Endothelial cell of umbilical vein (primary cell): Measurements from ENCODE around the gene MFNG. TPM values are rescaled to one million over a fixed set of nuclear protein-coding genes. Genes with fewer than 3 reads are reported as not detected.

Source experiments
- BruUV-seq: library from RNA; stranded (reverse); fragments of 400-500 nt; replicated peaks from 2 replicates; lab custom pipeline; 2021; lab: Mats Ljungman, UMichigan
- CTCF ChIA-PET: fragments of 300-600, 350-600 bp; sonication (Branson Sonifier 250); formaldehyde crosslinking; loops from one replicate; lab custom pipeline; 2021; ENCODE audit warnings: antibody characterized with exemption, inconsistent platforms; lab: Charles Lee
- POLR2A ChIA-PET: fragments of 300-600, 350-600 bp; sonication (Branson Sonifier 250); formaldehyde crosslinking; loops from one replicate; lab custom pipeline; 2021; ENCODE audit warnings: antibody characterized with exemption, inconsistent platforms; lab: Charles Lee
- DNase-seq: peaks from one replicate; pipeline ENCODE4 v3.0.0-alpha.2; 2011; ENCODE audit warnings: low read depth, low spot score
- FAIRE-seq: peaks from 2 replicates; lab custom pipeline; 2011; peaks lifted over from hg19 to GRCh38; lab: Jason Lieb, UNC
- H2AFZ ChIP-seq: 2 replicates; pipeline ENCODE4 v1.6.0; 2012; ENCODE audit warnings: low read depth, low read length, control low read depth, inconsistent platforms
- H3K27ac ChIP-seq: 2 replicates; pipeline ENCODE4 v1.5.1; 2011; ENCODE audit warnings: low read depth, mild to moderate bottlenecking, control low read depth, low read length, moderate library complexity; ENCODE audit not compliant: insufficient read depth
- H3K27me3 ChIP-seq, 2 experiments: 2 replicates each; pipeline versions ENCODE4 v1.6.0 to v1.6.1; 2011; ENCODE audit warnings: low read length in 2 of 2, mixed read lengths in 1 of 2; ENCODE audit not compliant: control insufficient read depth in 2 of 2, insufficient read depth in 2 of 2
- H3K36me3 ChIP-seq, 2 experiments: 2 replicates in 1 of 2; 3 replicates in 1 of 2; pipeline ENCODE4 v1.5.1; 2011; ENCODE audit warnings: low read length in 2 of 2, mild to moderate bottlenecking in 1 of 2, moderate library complexity in 1 of 2; ENCODE audit not compliant: control insufficient read depth in 2 of 2, insufficient read depth in 2 of 2; ENCODE audit errors: extremely low read depth in 1 of 2
- H3K4me1 ChIP-seq: 3 replicates; pipeline ENCODE4 v1.5.1; 2011; ENCODE audit warnings: mild to moderate bottlenecking, low read length; ENCODE audit not compliant: control insufficient read depth, insufficient read depth; ENCODE audit errors: extremely low read depth
- H3K4me2 ChIP-seq: 2 replicates; pipeline ENCODE4 v1.6.1; 2011; ENCODE audit warnings: low read length, control low read depth, mixed read lengths; ENCODE audit not compliant: insufficient read depth
- H3K4me3 ChIP-seq, 3 experiments: fragments of 200-600 bp in 1 of 3; sonication (generic), shearing (Covaris generic) in 1 of 3; replicated peaks in 1 of 3; 2 replicates each; pipeline ENCODE4 v1.5.1; 2011 to 2016; ENCODE audit warnings: control low read depth in 3 of 3, low read length in 3 of 3, mild to moderate bottlenecking in 2 of 3, inconsistent platforms in 1 of 3, low read depth in 1 of 3, moderate library complexity in 1 of 3; ENCODE audit not compliant: insufficient read depth in 1 of 3
- H3K79me2 ChIP-seq: 2 replicates; pipeline ENCODE4 v1.6.0; 2012; ENCODE audit warnings: low read length, inconsistent platforms; ENCODE audit not compliant: control insufficient read depth, insufficient read depth
- H3K9ac ChIP-seq: replicated peaks from 2 replicates; pipeline ENCODE3; 2011; ENCODE audit warnings: low read length, control low read depth; ENCODE audit not compliant: insufficient read depth; ENCODE audit errors: extremely low read depth
- H3K9me1 ChIP-seq: replicated peaks from 3 replicates; pipeline ENCODE4 v1.6.0; 2011; ENCODE audit warnings: mild to moderate bottlenecking, low read length; ENCODE audit not compliant: control insufficient read depth, insufficient read depth; ENCODE audit errors: extremely low read depth
- H3K9me3 ChIP-seq: replicated peaks from 2 replicates; pipeline ENCODE4 v1.5.1; 2012; ENCODE audit warnings: low read length, inconsistent platforms; ENCODE audit not compliant: control insufficient read depth, insufficient read depth
- H4K20me1 ChIP-seq: replicated peaks from 2 replicates; pipeline ENCODE3; 2011; ENCODE audit warnings: mild to moderate bottlenecking, low read length; ENCODE audit not compliant: control insufficient read depth, insufficient read depth; ENCODE audit errors: extremely low read depth
- CTCF ChIP-seq, 2 donors: IDR thresholded peaks; 1 replicate in 1 of 2; 2 replicates in 1 of 2; pipeline ENCODE4 v1.5.1; 2011; ENCODE audit warnings: low read length in 2 of 2, mild to moderate bottlenecking in 2 of 2, moderate library complexity in 2 of 2, control low read depth in 1 of 2, inconsistent platforms in 1 of 2, low read depth in 1 of 2; ENCODE audit not compliant: insufficient read depth in 1 of 2; ENCODE audit errors: extremely low read depth in 1 of 2
- EZH2 ChIP-seq: IDR thresholded peaks from 2 replicates; pipeline ENCODE4 v1.6.1; 2012; ENCODE audit warnings: borderline replicate concordance, low read depth, mild to moderate bottlenecking, moderate library complexity, low read length, inconsistent platforms; ENCODE audit not compliant: severe bottlenecking
- GATA2 ChIP-seq: IDR thresholded peaks from 2 replicates; pipeline ENCODE4 v1.7.0; 2011; ENCODE audit warnings: low read depth, mild to moderate bottlenecking, moderate library complexity, mixed read lengths, low read length; ENCODE audit not compliant: insufficient read length, insufficient read depth
- JUN ChIP-seq: IDR thresholded peaks from 2 replicates; pipeline ENCODE4 v1.6.1; 2011; ENCODE audit warnings: borderline replicate concordance, low read depth; ENCODE audit not compliant: insufficient read length, insufficient read depth
- POLR2A ChIP-seq: IDR thresholded peaks from 2 replicates; pipeline ENCODE4 v1.6.1; 2012; ENCODE audit warnings: low read depth, mild to moderate bottlenecking, control low read depth, low read length
- dilution Hi-C: fragments of 300-500 bp; cut with MboI; formaldehyde crosslinking; loops from one replicate; pipeline ENCODE4 v1.15.0; 2019; ENCODE audit warnings: low sequenced_read_pairs; ENCODE audit not compliant: extremely low pct_ligation_motif_present
- intact Hi-C: fragments of 100-400 bp; cut with micrococcal nuclease; formaldehyde crosslinking; loops from one replicate; pipeline ENCODE4 v1.10.0; 2022
- polyA plus RNA-seq, 4 experiments: library from polyadenylated mRNA; depleted of rRNA in 3 of 4; stranded (reverse) in 3 of 4; unstranded in 1 of 4; fragments of >200 nt; gene quantifications; 2 replicates each; pipeline versions ENCODE4 v1.2.1 to v1.2.3, GENCODE V29; 2011 to 2012; ENCODE audit warnings: missing spikeins in 1 of 4
- total RNA-seq: library from RNA; stranded (reverse); gene quantifications from 2 replicates; pipeline ENCODE4 v1.2.3, GENCODE V29; 2021

MFNG gene
- total and polyA plus RNA-seq, 2 donors (not counting 3 experiments of a cell fraction or from before 2014, with no cell fraction given): 188 to 257 TPM

- Histone ChIP-seq H3K27me3 (no peaks in the 10 kb centered on the region), H3K36me3 (no peaks in the 10 kb centered on the region), H4K20me1 (no peaks in the 10 kb centered on the region), H3K27ac (no peak overlapping the region), H3K9me1 (no peaks in the 10 kb centered on the region), H3K9ac (no peak overlapping the region), H3K9me3 (no peaks in the 10 kb centered on the region), H3K4me2 (no peak overlapping the region), H3K79me2 (peaks cover 14% of the 10 kb centered on the region), H3K4me1 (peaks cover 21% of the 10 kb centered on the region), H3K4me3 (no peak overlapping the region), H2AFZ (no peak overlapping the region)
- dilution Hi-C loops: no loop called here
- CTCF ChIA-PET: interaction anchor here (1.4 to 2.8 kb wide), 3 partner anchors 11 to 50 kb away, joined by 3 to 10 read pairs (median 8); no protein-coding TSS in a partner anchor
- FAIRE-seq (no peak), DNase-seq (no peak)
- POLR2A ChIA-PET: no interaction called here
- intact Hi-C loops: no loop called here
- no TSS peak for BruUV-seq
- no peak for TF ChIP-seq POLR2A
- TF ChIP-seq CTCF (IDR thresholded peaks at IDR 0.05; ENCODE audit: extremely low read depth in 1 of 2, insufficient read depth in 1 of 2, low read depth in 1 of 2, low read length in 2 of 2): no peak
- TF ChIP-seq GATA2: no peak
- TF ChIP-seq EZH2: no peak
Measured at GRCh38 chr22:37522482-37522881, 36.3 kb upstream of the MFNG start.

GRCh38 chr22:37521236-37521739 lies 35.1 kb upstream of the MFNG start:
- Histone ChIP-seq H3K9me3 (no peaks in the 10 kb centered on the region), H3K9me1 (no peaks in the 10 kb centered on the region), H3K36me3 (no peaks in the 10 kb centered on the region), H3K4me1 (peaks cover 21% of the 10 kb centered on the region), H3K4me2 (no peak overlapping the region), H3K9ac (no peak overlapping the region), H2AFZ (peak overlapping the region; percentile 30), H3K4me3 (no peak overlapping the region), H3K27ac (no peak overlapping the region), H3K27me3 (no peaks in the 10 kb centered on the region), H4K20me1 (no peaks in the 10 kb centered on the region), H3K79me2 (peaks cover 19% of the 10 kb centered on the region)
- ChIA-PET POLR2A (interaction anchor here (0.7 kb wide), 1 partner anchor 80 kb away, joined by 7 read pairs; no protein-coding TSS in a partner anchor), CTCF (interaction anchor here (1.1 to 2.8 kb wide), 4 partner anchors 9 to 49 kb away, joined by 3 to 10 read pairs (median 5); no protein-coding TSS in a partner anchor)
- peak; percentile 8 for FAIRE-seq
- BruUV-seq: no TSS peak
- no peak for TF ChIP-seq JUN
- intact Hi-C loops (no loop called here), dilution Hi-C loops (no loop called here)
- DNase-seq: no peak
